HG03108 (cell line): ENCODE results near the gene KLF7.

Source experiments
- ATAC-seq: cut with Tn5 transposase; IDR thresholded peaks from one replicate; pipeline ENCODE4 v1.9.1; 2021; ENCODE audit warnings: moderate library complexity; ENCODE audit not compliant: unreplicated experiment

The KLF7 gene

DNA sequence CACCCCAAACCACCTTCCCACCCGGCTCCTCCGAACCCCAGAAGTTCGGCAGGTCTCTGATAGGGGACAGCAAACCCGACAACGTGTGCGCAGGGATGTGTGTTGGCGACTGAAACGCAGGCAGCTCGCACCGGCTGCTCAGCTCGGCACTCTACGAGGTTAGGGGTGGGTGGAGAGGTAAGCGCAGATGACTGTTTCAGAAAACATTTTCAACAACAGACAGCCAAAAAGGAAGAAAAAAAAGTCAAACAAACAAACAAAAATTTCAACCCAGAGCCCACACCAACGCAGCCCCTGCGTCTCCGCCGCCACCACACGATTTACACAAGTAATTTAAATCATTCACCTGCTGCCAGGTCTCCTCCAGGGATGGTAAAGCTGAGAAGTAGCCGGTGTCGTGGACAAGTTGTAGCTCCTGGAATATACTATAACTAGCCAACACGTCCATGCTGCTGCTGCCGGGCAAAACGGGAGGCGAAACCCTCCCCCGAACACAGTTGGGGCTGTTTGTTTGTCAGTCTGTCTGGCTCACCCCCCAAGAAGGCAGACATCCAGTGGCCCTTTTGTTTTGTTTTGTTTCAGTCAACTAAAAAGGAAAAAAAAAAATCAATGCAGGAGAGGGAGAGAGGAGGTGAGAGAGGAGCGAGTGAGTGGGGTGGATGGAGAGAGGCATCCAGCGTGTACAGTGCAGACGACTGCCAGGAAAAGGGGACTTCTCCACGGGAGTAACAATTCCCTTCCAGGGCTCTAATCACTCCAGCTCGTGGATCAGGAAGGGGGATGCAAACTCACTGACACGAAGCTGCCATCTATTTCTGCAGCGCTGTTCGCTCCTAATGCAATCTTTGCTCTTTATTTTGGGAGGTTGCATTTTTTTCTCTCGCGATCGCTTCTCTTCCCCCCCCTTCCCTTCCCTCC, at the start of gene KLF7:
Gene KLF7 (minus strand): TSS at position 828 of the 918 bp plus-strand sequence. CDS start 380 bp downstream, at position 448.
- ATAC-seq: no peak

DNA sequence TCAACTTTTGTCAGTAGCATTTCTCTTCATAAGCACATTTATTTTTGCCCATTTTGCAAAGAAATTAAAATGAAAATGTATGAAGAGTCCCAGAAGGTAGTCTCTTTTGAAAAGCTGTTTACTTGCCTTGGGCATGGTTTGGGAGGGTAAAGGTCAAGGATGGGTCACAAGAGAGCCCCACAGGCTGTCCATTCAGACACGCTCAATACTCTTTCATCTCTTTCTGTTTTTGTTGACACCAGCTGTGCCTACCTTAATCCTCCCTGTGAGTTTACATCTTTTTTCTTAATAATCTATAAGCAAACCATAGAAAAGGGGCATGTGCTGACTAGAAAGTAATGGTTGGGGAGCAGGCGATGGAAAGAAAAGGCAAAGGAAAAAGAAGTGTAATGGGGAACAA, 49.6 kb upstream of the KLF7 start:
- ATAC-seq: no peak

DNA sequence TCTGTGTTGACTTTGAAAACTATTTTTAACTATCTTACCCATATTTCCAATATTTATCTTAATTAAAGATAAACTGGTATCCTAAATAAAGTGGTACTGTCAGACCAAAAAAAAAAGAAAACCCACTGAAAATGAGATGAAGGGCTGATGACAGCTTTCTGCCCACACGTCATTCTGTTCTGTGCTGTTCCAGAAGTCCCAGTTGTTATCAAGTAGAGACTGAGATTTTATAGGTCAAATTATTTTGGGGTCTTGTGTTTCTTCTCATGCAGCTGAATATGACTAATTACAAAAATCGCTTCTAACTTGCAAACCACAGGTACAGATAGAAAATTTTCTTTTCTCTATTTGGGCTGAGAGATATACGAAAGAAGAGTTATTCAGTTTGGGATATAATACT, 48.7 kb upstream of the KLF7 start:
- no peak for ATAC-seq

DNA sequence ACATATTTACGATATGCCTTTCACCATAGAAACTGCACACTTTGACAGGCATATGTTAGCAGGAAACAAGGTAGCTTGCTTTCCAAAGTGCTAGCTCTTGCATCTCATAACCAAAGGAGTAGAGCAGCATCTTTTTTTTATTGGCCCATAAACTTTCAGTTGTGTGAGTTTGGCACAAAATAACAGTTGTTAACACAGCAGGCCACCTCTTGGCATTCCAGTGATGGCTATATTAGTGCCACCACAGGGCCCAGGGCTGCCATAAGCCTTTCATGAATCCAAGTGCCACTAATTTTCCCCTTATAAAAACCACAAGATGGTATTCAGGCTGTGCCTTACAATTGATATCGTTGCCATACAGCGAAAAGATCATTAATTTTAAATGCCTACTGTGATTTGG, 40.3 kb upstream of the KLF7 start:
- ATAC-seq: no peak

DNA sequence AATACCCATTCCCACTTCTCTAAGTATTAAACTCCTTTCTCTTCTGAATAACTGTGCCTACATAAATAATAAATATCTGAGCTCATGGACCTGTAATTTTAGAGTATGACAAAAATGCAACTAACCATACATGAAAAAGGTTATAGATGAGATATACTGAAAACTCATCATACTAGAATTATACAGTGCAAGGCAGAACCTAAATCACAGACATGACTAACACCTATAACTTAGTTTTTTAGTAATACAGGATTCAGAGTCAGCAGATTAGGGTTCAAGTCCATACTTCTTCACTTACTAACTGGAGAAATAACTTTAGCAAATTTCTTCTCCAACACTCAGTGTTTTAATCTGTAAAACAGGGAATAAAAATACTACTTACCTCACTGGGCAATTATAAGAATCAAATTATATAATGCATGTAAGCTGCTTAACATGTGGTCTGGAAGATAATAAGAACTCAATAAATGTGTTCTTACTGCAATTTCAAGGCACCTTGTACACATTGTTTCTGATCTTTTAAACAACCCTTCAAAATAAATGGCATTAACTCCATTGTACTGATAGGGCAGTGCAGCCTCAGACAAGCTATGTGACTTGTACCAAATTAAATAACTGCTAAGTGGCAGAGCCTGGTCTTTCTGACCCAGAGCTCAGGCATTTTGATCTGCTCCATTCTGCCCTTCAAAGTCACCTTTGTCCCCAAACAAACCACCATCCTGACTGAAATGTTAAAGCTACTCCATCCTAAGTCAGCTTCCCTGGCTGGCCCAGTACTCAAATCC, 39.6 kb upstream of the KLF7 start:
- ATAC-seq: no peak

DNA sequence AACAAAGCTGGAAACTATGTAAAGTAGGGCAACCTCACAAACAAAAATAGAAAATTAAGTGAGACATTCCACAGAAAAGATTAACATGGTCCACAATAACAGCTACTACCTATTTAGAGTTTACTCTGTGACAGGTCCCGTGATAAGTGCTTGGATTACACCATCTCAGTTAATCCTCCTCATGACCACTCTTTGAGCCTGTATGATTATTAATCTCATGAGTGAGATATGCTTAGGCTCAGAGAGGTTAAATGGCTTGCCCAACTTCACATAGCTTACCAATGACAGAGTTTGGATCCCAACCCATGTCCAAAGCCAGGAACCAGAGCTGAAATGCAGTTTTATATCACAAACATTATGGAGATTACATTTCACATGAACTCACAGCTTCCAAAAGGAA, 37.3 kb upstream of the KLF7 start:
- ATAC-seq: no peak

DNA sequence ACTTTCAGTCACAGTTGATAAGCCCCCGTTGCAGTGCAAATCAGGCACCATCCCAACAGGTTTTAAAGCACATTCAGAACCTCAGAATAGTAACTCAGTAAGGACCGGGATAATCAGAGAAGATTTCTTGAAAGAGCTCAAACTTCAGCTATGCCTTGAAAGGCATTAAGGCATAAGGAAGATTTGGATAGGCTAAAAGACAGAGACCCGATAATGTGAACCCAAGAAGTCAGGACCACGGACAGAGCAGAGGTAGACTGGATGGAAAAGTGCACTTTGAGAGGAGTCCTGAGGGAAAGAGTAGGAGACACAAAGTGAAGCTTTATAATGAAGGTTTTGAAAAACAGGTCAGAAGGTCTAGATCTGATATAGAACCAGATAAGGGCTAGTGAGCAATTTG, 36.9 kb upstream of the KLF7 start:
- no peak for ATAC-seq

DNA sequence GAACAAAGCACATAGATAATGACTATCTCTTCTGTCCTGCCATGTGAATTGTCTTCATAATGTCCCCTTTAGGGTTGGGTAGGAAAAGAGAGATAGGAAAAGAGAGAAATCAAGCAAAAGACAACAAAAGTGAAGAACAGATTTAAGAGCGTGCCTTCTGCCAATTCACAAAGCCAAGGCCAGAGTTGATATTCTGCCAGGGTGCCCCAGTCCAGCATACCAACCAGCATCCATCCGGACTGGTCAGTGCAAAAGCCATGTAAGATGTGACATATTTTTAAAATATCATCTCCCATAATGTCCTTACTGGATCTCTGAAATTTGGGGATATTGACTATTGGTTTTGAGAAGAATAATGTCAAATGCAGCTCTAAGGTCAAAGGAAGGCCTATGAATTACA, 35.7 kb upstream of the KLF7 start:
- no peak for ATAC-seq

DNA sequence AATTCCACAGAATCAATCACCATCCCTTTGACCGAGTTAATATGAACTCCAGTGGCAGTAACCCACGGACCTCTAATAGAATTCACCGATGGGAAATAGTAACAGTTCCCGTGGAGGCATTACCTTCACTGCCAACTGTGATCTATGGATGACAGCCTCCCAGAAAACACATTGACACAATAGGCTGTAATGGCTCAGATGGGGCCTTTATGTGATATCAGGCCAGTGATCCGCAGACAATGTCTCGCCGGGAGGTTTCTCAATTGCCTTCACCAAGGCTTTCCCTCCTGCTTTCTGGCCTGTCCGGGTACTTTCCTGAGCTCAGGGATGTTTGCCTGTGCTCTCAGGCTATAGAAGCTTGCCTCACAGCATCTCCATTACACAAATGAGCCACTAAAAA, 34.4 kb upstream of the KLF7 start:
- ATAC-seq: no peak

DNA sequence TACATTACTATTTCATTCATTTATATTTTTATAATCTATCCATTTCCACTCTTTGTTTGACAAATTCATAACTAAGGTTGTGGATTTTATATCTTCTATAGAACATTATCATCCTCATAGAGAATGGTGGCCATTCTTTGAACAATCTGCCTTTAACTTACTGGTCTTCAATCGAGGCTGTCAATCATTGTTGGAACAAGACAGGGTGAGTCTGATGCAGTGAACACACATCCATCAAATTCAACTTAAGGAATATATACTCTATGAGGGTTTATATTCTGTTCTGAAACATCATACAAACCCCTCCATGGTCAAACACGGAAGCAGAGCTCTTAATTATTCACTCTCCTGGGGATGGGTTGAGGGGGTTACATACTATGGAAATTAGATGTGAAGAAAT, 28.3 kb upstream of the KLF7 start:
- ATAC-seq: no peak

DNA sequence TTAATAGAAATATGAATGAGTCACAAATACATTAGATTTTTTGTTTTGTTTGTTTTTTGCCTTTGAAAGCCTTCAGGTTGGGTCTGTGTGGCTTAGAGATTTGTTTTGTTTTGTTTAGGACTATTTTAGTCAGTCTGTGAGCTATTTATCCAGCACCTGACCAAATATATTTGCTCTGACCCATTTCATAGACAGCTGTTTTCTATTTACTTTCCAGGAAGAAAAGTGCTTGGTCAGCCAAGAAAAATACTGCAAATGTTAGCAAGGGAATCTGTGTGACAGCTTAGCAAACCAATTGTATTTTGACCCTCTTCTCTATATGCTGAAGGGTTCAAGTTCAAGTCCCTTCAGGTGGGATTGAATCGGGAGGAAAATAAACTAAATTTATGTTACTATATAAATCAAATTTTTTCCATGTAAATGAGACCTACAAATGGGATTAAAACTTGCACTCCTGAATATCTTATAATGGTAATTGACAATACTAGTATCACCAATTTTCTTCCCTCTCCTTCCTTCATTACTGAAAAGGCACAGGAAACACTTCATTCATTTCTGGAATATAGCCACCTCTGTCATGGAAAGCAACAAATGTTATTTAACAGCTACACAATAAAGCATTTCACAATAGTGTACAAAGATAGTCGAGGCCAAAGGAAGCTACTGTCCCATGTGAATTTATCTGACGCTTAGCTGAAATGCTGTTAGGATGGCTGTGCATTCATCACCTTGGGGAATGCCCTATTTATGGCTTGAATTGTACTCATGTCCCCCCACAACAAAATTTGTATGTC, 23.1 kb upstream of the KLF7 start:
- no peak for ATAC-seq

DNA sequence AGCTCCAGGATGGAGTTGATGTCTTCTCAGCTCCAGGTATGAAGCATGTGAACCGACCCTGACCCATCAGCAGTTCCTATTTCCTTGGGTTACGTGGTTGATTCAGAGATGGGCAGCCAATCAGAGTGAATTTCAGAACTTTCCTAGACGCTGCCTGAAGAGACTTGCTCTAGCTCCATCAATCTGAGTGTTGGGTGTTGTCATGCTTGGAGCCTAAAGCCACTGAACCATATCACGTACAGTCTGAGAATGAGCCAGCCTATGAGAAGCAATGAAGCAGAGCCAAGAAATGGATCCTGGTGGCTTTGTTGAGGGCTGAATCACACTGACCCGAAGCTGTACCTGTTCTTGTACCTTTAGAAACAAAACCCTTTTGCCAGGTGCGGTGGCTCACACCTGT, 19.6 kb upstream of the KLF7 start:
- no peak for ATAC-seq

DNA sequence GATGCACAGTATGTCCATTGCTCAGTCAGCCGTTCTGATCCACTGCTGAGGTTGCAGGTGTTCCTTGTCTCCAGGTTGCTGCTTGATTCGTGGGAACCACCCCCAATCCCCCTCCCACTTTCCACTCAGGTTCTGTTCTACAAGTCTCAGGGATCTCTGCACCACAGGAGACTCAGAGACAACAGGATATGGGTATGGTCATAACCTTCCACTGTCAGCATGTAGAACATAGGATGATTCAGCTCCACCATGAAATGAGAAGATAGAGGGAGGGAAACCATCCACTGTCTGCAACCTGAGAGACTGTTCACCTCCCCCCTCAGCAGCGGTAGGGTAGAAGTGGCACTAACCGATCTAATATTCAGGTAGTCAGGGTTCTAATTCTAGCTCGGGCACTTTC, 19.0 kb upstream of the KLF7 start:
- no peak for ATAC-seq

DNA sequence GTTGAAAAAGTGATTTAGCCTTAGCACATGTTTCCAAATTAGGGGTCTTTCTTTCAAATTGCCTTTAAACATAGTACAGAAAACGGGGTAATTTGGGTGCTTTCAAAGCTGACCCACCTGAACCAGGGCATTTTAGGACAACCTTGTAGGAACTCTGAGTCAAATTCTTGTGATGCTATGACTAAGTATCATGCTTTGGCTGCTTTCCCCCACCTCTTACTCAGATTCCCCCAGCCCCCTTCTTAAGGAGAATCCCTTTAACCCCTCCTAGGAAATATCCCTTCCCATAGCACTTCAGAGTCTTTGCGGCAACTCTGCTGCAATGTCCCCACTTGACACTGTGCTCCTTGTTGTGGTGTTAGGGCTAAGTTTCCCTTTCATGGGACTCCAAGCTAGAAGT, 18.6 kb upstream of the KLF7 start:
- no peak for ATAC-seq

DNA sequence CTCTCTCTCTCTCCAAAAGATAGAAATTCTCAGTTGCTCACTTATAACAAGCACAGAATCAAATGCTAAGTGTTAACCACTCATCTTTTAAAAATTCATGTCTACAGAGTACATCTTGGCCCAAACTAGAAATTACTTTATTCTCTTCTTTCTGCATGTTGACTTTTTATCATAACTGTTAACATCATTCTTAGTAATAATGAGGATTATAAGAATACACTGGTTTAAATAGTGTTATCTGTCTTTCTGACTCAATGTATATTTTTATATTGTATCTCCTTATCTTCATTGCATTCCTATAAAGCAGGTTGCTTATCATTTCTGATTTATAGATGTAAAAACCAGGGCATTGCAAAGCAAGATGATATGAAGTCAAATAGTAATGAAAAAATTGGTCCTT, 17.8 kb upstream of the KLF7 start:
- no peak for ATAC-seq

DNA sequence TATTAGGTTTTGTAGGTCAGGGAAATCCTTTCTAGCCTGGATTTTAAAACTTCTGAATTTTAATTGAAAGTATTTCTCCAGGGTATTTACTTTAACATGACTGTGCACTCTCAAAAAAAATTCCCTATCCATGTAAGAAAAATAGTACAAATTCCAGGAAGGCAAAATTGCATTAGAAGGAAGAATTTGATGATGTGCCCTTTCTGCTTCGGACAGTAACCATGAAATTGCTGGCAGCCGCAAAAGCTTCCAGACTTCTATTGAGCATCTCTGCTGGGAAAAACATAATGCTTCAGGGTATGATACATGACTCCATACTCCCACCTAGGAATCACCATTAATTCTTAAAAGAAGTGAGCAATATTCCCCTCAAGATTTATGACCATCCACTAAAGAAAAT, 17.2 kb upstream of the KLF7 start:
- no peak for ATAC-seq

DNA sequence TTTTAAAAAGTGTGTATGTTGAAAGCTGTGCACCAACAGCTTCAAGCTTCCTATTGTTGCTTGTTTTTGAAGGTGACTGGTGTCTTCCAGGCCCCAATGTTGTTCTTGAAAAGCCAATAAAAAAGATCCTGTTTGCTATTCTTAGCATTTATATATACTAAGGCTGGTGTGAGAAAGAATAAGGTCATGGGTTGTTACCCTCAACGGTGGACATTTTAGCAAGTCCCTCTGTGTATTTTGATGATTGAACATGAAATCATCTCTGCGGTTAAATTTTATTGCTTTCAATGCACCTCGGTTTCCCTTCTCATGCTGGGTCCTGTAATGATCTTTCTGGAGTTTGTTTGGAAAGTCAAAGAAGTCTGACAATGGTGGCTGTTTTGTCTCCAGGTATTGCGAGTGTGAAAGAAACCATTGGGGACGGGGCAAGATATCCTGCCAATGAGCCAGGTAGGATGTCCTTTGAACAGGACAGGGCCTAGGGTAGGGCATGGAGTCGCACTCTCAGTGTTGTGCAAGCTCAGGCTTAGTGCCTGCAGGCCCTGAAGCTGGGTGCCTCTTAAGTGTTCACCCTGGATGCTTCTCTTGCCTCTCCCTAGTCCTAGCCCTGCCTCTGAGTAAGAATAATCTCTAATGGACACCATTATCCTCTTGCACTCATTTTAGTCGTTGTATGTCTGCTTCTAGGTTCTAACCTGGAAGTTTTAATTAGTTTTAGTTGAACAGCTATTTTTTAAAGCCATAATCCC, 16.0 kb upstream of the KLF7 start:
- ATAC-seq: no peak

DNA sequence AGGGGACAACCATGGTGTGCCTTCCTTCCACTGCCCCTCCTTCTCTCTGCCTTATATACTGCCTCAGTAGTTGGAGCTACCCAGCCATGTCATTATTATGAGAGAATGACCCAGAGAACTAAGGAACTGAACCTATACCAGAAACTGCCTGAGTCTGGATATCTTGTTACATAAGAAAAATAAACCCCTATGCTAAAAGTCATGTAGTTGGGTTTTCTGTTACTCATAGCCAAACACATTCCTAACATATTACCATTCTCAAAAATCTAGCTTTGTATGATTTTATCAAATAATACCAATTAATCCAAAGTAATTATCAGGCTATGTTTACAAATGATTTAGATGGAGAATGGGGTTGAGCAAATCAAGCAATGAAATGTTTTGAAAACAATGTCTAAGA, 15.0 kb upstream of the KLF7 start:
- ATAC-seq: no peak

DNA sequence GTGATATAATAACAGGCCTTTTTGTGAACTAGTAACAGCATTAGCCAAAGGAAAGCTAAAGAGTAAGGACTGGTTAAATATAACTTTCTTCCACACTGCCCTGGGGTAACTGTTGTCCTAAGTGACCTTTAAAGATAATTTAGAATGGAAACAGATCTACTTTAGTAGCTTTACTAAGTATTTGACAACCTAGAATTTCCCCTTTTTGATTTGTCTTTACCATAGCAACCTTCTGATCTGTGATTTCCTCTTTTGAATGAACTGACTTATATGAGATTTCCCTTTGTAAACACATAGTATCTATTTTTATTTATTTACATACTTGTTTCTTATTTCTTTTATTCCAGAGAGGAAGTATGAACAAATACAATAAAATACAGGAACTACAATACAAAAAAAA, 10.5 kb upstream of the KLF7 start:
- ATAC-seq: no peak

DNA sequence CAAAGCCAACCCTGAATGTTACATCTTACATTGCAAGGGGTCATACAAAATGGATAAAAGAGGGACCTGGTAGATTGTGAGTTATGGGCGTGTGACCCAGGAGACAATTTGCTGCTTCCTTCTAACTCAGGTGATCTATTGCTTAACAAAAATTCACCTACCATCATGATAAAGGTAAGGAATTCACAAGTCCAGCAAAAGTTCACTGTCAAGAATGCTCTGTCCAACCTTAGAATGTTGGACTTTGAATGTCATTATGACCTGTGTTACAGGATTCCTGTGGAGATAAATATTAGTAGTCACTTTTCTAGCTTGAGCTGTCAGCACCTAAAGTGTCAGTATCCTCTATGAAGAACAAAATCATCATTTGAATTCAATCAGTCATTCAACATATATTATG, 7.9 kb upstream of the KLF7 start:
- ATAC-seq: no peak
